H1 (cell line): ENCODE data around the gene SPI1.

Source experiments
- EZH2 ChIP-seq: fragments of 200-600 bp; sonication (generic); IDR thresholded peaks from 2 replicates; pipeline ENCODE4 v1.7.1; 2012; ENCODE audit warnings: low read depth, mild to moderate bottlenecking, moderate library complexity, low read length, inconsistent platforms; ENCODE audit not compliant: severe bottlenecking
- POLR2AphosphoS5 ChIP-seq: IDR thresholded peaks from 2 replicates; pipeline ENCODE4 v1.6.1; 2011; ENCODE audit warnings: low read depth, low read length
- RAD21 ChIP-seq, 2 experiments: IDR thresholded peaks in 1 of 2; conservative IDR thresholded peaks in 1 of 2; 2 replicates each; pipeline ENCODE4 v1.6.1; 2011; ENCODE audit warnings: low read depth in 2 of 2, low read length in 2 of 2, improper control_type of control experiment in 1 of 2, inconsistent platforms in 1 of 2, mild to moderate bottlenecking in 1 of 2, moderate library complexity in 1 of 2
- TF ChIP-seq, protein P1 (sequence below), 3 experiments: IDR thresholded peaks; 1 replicate in 2 of 3; 2 replicates in 1 of 3; pipeline versions ENCODE4 v1.5.1 to v1.6.1; 2011; ENCODE audit warnings: low read length in 3 of 3, mild to moderate bottlenecking in 3 of 3, inconsistent platforms in 2 of 3, low read depth in 1 of 3, moderate library complexity in 1 of 3; ENCODE audit not compliant: insufficient read depth in 1 of 3; ENCODE audit errors: control extremely low read depth in 1 of 3

DNA sequence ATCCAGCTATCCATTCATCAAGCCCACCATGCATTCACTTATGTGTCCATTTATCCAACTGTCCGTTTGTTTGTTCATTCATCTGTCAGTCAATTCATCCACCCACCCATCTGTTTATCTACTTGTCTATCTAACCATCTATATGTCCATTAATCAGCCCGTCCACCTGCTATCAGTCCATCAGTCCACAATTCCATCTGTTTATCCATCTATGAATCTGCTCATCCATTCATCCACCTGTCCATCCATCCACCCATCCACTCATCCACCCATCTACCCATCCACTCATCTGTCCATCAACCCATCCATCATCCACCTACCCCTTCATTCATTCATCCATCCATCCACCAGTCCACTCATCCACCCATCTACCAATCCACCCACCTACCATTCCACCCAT, 970 bp upstream of the SPI1 start:
- TF ChIP-seq, protein P1, sequence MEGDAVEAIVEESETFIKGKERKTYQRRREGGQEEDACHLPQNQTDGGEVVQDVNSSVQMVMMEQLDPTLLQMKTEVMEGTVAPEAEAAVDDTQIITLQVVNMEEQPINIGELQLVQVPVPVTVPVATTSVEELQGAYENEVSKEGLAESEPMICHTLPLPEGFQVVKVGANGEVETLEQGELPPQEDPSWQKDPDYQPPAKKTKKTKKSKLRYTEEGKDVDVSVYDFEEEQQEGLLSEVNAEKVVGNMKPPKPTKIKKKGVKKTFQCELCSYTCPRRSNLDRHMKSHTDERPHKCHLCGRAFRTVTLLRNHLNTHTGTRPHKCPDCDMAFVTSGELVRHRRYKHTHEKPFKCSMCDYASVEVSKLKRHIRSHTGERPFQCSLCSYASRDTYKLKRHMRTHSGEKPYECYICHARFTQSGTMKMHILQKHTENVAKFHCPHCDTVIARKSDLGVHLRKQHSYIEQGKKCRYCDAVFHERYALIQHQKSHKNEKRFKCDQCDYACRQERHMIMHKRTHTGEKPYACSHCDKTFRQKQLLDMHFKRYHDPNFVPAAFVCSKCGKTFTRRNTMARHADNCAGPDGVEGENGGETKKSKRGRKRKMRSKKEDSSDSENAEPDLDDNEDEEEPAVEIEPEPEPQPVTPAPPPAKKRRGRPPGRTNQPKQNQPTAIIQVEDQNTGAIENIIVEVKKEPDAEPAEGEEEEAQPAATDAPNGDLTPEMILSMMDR (IDR thresholded peaks at IDR 0.05; ENCODE audit: control extremely low read depth in 1 of 3, insufficient read depth in 1 of 3, low read depth in 1 of 3, low read length in 3 of 3), result no peak
- no peak for TF ChIP-seq RAD21 (IDR thresholded peaks at IDR 0.05 in 1 of 2, conservative IDR thresholded peaks at IDR 0.05 in 1 of 2; ENCODE audit: low read depth in 2 of 2, low read length in 2 of 2)
- no peak for TF ChIP-seq POLR2AphosphoS5
- no peak for TF ChIP-seq EZH2
